Measurements from ENCODE around the gene RPRD1B.
A peak's percentile ranks its signal among the peaks of the same experiment; 100 is the strongest.
"Not testable (repeated sequence)": the region's sequence is repeated elsewhere in the genome, so short reads cannot be mapped to it uniquely, and the experiment has no call there.

Gene RPRD1B

GRCh38 chr20:38106461-38106860, 72.9 kb downstream of the RPRD1B start:
- DNase-seq (ENCODE audit: low read depth), result no peak

GRCh38 chr20:38107386-38107785, 73.8 kb downstream of the RPRD1B start:
- not testable (repeated sequence) for DNase-seq (ENCODE audit: low read depth)

- not testable (repeated sequence) for DNase-seq (ENCODE audit: low read depth)
These were observed 74.4 kb downstream of the RPRD1B start for GRCh38 chr20:38107916-38108315.

GRCh38 chr20:38108438-38108985, 75.0 kb downstream of the RPRD1B start:
- no peak for DNase-seq (ENCODE audit: low read depth)

GRCh38 chr20:38108986-38109541, 75.5 kb downstream of the RPRD1B start:
- DNase-seq (ENCODE audit: low read depth), result no peak

GRCh38 chr20:38109591-38110524, 76.3 kb downstream of the RPRD1B start:
- DNase-seq (ENCODE audit: low read depth), result peak; percentile 100

- no peak for DNase-seq (ENCODE audit: low read depth)
These were observed 77.1 kb downstream of the RPRD1B start for GRCh38 chr20:38110525-38111178.

GRCh38 chr20:38111366-38112232, 78.1 kb downstream of the RPRD1B start:
- DNase-seq (ENCODE audit: low read depth), result no peak

- DNase-seq (ENCODE audit: low read depth), result no peak
These were observed 78.8 kb downstream of the RPRD1B start for GRCh38 chr20:38112261-38112929.

GRCh38 chr20:38112930-38113294, 79.4 kb downstream of the RPRD1B start:
- no peak for DNase-seq (ENCODE audit: low read depth)

- no peak for DNase-seq (ENCODE audit: low read depth)
These were observed 80.1 kb downstream of the RPRD1B start for GRCh38 chr20:38113401-38114325.

- DNase-seq (ENCODE audit: low read depth), result no peak
These were observed 80.8 kb downstream of the RPRD1B start for GRCh38 chr20:38114353-38114791.

- DNase-seq (ENCODE audit: low read depth), result no peak
These were observed 81.7 kb downstream of the RPRD1B start for GRCh38 chr20:38115205-38115604.

GRCh38 chr20:38115896-38116295, 82.3 kb downstream of the RPRD1B start:
- DNase-seq (ENCODE audit: low read depth), result no peak

- no peak for DNase-seq (ENCODE audit: low read depth)
These were observed 83.0 kb downstream of the RPRD1B start for GRCh38 chr20:38116409-38117165.

- no peak for DNase-seq (ENCODE audit: low read depth)
These were observed 83.7 kb downstream of the RPRD1B start for GRCh38 chr20:38117205-38117604.

- DNase-seq (ENCODE audit: low read depth), result peak; percentile 97
These were observed 84.1 kb downstream of the RPRD1B start for GRCh38 chr20:38117635-38118034.

GRCh38 chr20:38119446-38119845, 85.9 kb downstream of the RPRD1B start:
- no peak for DNase-seq (ENCODE audit: low read depth)

GRCh38 chr20:38120625-38120988, 87.1 kb downstream of the RPRD1B start:
- no peak for DNase-seq (ENCODE audit: low read depth)
